Measurements from ENCODE around the gene OAS2. TPM values are rescaled to one million over a fixed set of nuclear protein-coding genes. Genes with fewer than 3 reads are reported as not detected.

The OAS2 gene
- total and polyA plus RNA-seq, 9 of the 15 experiments (the other 6 are each of a cell fraction or from before 2014, with no cell fraction given) = 0.13 to 0.85 TPM; not detected in 7

DNA sequence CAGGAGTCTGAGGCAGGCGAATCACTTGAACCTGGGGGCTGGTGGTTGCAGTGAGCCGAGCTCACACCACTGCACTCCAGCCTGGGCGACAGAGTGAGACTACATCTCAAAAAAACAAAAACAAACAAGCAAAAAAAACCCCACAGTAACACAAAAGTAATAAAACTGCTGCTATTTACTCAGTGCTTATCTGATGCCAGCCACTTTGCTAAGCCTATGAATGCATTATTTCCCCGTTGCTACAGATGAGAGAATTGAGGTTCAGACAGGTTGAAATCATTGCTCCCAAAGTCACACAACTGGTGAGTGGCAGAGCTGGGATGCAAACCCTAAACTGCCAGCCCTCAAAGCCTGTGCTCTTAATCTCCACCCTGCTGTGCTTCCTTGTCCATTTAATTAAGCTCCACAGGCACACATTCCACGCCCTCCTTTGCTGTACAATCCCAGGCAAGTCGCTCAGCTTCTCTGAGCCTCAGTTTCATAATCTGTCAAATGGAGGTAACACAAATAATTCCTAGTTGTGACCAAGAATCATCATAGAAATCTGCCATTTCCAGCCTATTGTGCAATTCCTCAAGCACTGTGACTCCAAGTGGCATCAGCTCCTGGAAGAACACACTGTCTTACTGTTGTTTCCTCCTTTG lies 45.7 kb upstream of the OAS2 start:
- H3K9ac ChIP-seq (ENCODE audit: insufficient read depth in 1 of 2, low read depth in 2 of 2, low read length in 2 of 2) = no peak overlapping the region
- no peaks in the 10 kb centered on the region for H3K9me1 ChIP-seq (ENCODE audit: control insufficient read depth, insufficient read depth, low read length)
- no peaks in the 10 kb centered on the region for H3K79me2 ChIP-seq (ENCODE audit: control insufficient read depth, insufficient read depth, low read length)
- intact Hi-C loops (cut with micrococcal nuclease) (no loop called here), in situ Hi-C loops (cut with MboI) (no loop called here)
- H3K4me1 ChIP-seq (replicated peaks in 1 of 2; ENCODE audit: control insufficient read depth in 2 of 2, insufficient read depth in 2 of 2, low read length in 2 of 2) = no peaks in the 10 kb centered on the region
- H3K27ac ChIP-seq (ENCODE audit: extremely low read depth, low read depth, low read length) = no peak overlapping the region
- no peaks in the 10 kb centered on the region for H3K27me3 ChIP-seq (ENCODE audit: control insufficient read depth in 2 of 2, insufficient read depth in 2 of 2, low read length in 2 of 2)
- H2AFZ ChIP-seq (ENCODE audit: low read depth, low read length) = no peak overlapping the region
- POLR2A ChIA-PET = interaction anchor here (0.6 kb wide), 1 partner anchor 11 kb away, joined by 3 read pairs; no protein-coding TSS in a partner anchor
- CTCF ChIA-PET (ENCODE audit: low intra/inter-chr PET ratio) = no interaction called here
- FAIRE-seq (no peak), ATAC-seq (no peak), DNase-seq (ENCODE audit: extremely low read depth in 1 of 4, low spot score in 3 of 4) (no peak)
- H3K4me2 ChIP-seq (ENCODE audit: insufficient read depth, low read length) = no peak overlapping the region
- H4K20me1 ChIP-seq (replicated peaks; ENCODE audit: control insufficient read depth, insufficient read depth, low read length) = no peaks in the 10 kb centered on the region
- no peak overlapping the region for H3K4me3 ChIP-seq
- H3K36me3 ChIP-seq (ENCODE audit: control insufficient read depth, insufficient read depth, low read length) = no peaks in the 10 kb centered on the region
- H3K9me3 ChIP-seq (replicated peaks; ENCODE audit: control insufficient read depth, insufficient read depth, low read depth, low read length) = no peaks in the 10 kb centered on the region; the same call in 1 of the 2 replicates
- 0% methylated on average over 6 of the region's 6 CpGs for WGBS (ENCODE audit: insufficient coverage, low coverage, missing lambda C conversion rate)
- no TSS peak for BruUV-seq (replicated peaks)
- peak; percentile 44 for TF ChIP-seq CEBPB (tag; IDR thresholded peaks at IDR 0.05)
- TF ChIP-seq, protein P1, sequence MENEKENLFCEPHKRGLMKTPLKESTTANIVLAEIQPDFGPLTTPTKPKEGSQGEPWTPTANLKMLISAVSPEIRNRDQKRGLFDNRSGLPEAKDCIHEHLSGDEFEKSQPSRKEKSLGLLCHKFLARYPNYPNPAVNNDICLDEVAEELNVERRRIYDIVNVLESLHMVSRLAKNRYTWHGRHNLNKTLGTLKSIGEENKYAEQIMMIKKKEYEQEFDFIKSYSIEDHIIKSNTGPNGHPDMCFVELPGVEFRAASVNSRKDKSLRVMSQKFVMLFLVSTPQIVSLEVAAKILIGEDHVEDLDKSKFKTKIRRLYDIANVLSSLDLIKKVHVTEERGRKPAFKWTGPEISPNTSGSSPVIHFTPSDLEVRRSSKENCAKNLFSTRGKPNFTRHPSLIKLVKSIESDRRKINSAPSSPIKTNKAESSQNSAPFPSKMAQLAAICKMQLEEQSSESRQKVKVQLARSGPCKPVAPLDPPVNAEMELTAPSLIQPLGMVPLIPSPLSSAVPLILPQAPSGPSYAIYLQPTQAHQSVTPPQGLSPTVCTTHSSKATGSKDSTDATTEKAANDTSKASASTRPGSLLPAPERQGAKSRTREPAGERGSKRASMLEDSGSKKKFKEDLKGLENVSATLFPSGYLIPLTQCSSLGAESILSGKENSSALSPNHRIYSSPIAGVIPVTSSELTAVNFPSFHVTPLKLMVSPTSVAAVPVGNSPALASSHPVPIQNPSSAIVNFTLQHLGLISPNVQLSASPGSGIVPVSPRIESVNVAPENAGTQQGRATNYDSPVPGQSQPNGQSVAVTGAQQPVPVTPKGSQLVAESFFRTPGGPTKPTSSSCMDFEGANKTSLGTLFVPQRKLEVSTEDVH (IDR thresholded peaks at IDR 0.05; ENCODE audit: low read depth, partially characterized antibody) = no peak
- TF ChIP-seq, protein P2, sequence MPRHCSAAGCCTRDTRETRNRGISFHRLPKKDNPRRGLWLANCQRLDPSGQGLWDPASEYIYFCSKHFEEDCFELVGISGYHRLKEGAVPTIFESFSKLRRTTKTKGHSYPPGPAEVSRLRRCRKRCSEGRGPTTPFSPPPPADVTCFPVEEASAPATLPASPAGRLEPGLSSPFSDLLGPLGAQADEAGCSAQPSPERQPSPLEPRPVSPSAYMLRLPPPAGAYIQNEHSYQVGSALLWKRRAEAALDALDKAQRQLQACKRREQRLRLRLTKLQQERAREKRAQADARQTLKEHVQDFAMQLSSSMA (CRISPR knock-in tag; IDR thresholded peaks at IDR 0.05) = no peak
- no peak for TF ChIP-seq ZEB2 (IDR thresholded peaks at IDR 0.05)
- TF ChIP-seq GATAD2B (IDR thresholded peaks at IDR 0.05; ENCODE audit: borderline replicate concordance) = no peak
- TF ChIP-seq XRCC3 (IDR thresholded peaks at IDR 0.05) = no peak
- TF ChIP-seq FOXA3 (CRISPR knock-in tag; conservative IDR thresholded peaks at IDR 0.05 in 1 of 2, IDR thresholded peaks at IDR 0.05 in 1 of 2) = peak; percentile 64 to 77; a peak in 3 of 4 replicates
- no peak for TF ChIP-seq BRD4 (IDR thresholded peaks at IDR 0.05)
- no peak for TF ChIP-seq YBX1 (IDR thresholded peaks at IDR 0.05)
- no peak for TF ChIP-seq KDM5B (IDR thresholded peaks at IDR 0.05; ENCODE audit: insufficient replicate concordance, low read depth, low read length)
- no peak for TF ChIP-seq MYNN (IDR thresholded peaks at IDR 0.05)
- TF ChIP-seq MYNN (CRISPR knock-in tag; IDR thresholded peaks at IDR 0.05) = no peak
- TF ChIP-seq, protein P3, sequence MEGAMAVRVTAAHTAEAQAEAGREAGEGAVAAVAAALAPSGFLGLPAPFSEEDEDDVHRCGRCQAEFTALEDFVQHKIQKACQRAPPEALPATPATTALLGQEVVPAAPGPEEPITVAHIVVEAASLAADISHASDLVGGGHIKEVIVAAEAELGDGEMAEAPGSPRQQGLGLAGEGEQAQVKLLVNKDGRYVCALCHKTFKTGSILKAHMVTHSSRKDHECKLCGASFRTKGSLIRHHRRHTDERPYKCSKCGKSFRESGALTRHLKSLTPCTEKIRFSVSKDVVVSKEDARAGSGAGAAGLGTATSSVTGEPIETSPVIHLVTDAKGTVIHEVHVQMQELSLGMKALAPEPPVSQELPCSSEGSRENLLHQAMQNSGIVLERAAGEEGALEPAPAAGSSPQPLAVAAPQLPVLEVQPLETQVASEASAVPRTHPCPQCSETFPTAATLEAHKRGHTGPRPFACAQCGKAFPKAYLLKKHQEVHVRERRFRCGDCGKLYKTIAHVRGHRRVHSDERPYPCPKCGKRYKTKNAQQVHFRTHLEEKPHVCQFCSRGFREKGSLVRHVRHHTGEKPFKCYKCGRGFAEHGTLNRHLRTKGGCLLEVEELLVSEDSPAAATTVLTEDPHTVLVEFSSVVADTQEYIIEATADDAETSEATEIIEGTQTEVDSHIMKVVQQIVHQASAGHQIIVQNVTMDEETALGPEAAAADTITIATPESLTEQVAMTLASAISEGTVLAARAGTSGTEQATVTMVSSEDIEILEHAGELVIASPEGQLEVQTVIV (CRISPR knock-in tag; IDR thresholded peaks at IDR 0.05; ENCODE audit: borderline replicate concordance) = no peak
- no peak for TF ChIP-seq RBM17 (IDR thresholded peaks at IDR 0.05; ENCODE audit: borderline replicate concordance, low read depth, low read length)
